GM19452 (cell line): ENCODE measurements around the gene IL17RD.
"Not testable (repeated sequence)": the region's sequence is repeated elsewhere in the genome, so short reads cannot be mapped to it uniquely, and the experiment has no call there.

ENCODE experiments used
- ATAC-seq: cut with Tn5 transposase; IDR thresholded peaks from one replicate; pipeline ENCODE4 v1.9.1; 2021; ENCODE audit not compliant: unreplicated experiment

Gene IL17RD

GRCh38 chr3:57094575-57094974 is 70.6 kb downstream of the IL17RD start:
- ATAC-seq = no peak

- ATAC-seq = no peak
These were observed 71.1 kb downstream of the IL17RD start for GRCh38 chr3:57093971-57094535.

- no peak for ATAC-seq
These were observed 71.7 kb downstream of the IL17RD start for GRCh38 chr3:57093489-57093888.

GRCh38 chr3:57091521-57092273 is 73.5 kb downstream of the IL17RD start:
- ATAC-seq = no peak

- no peak for ATAC-seq
These were observed 76.1 kb downstream of the IL17RD start for GRCh38 chr3:57089043-57089442.

- no peak for ATAC-seq
These were observed 76.7 kb downstream of the IL17RD start for GRCh38 chr3:57088503-57088902.

- no peak for ATAC-seq
These were observed 77.6 kb downstream of the IL17RD start for GRCh38 chr3:57087361-57088092.

- no peak for ATAC-seq
These were observed 79.0 kb downstream of the IL17RD start for GRCh38 chr3:57086201-57086600.

- ATAC-seq = no peak
These were observed 79.9 kb downstream of the IL17RD start for GRCh38 chr3:57085211-57085610.

- ATAC-seq = not testable (repeated sequence)
These were observed 81.7 kb downstream of the IL17RD start for GRCh38 chr3:57083266-57083995.

- ATAC-seq = no peak
These were observed 82.7 kb downstream of the IL17RD start for GRCh38 chr3:57082481-57082880.

GRCh38 chr3:57081173-57081572 is 84.0 kb downstream of the IL17RD start:
- no peak for ATAC-seq

GRCh38 chr3:57080171-57080570 is 85.0 kb downstream of the IL17RD start:
- ATAC-seq = no peak

- ATAC-seq = no peak
These were observed 85.7 kb downstream of the IL17RD start for GRCh38 chr3:57079474-57079831.

- ATAC-seq = no peak
These were observed 86.3 kb downstream of the IL17RD start for GRCh38 chr3:57078635-57079473.

- no peak for ATAC-seq
These were observed 86.9 kb downstream of the IL17RD start for GRCh38 chr3:57078344-57078634.

GRCh38 chr3:57077630-57078343 is 87.4 kb downstream of the IL17RD start:
- no peak for ATAC-seq

- ATAC-seq = no peak
These were observed 88.7 kb downstream of the IL17RD start for GRCh38 chr3:57076422-57076951.

- ATAC-seq = no peak
These were observed 91.0 kb downstream of the IL17RD start for GRCh38 chr3:57074135-57074534.

- no peak for ATAC-seq
These were observed 91.5 kb downstream of the IL17RD start for GRCh38 chr3:57073628-57074027.
